H9 (cell line): ENCODE data around the gene ABI3. TPM values are rescaled to one million over a fixed set of nuclear protein-coding genes. Genes with fewer than 3 reads are reported as not detected.
A peak's percentile ranks its signal among the peaks of the same experiment; 100 is the strongest.

Source experiments
- DNase-seq: peaks from one replicate; pipeline ENCODE4 v3.0.0-alpha.2; 2017
- H2AFZ ChIP-seq: one replicate; pipeline ENCODE4 v1.6.1; 2013; ENCODE audit warnings: mild to moderate bottlenecking, low read length, control low read depth, moderate library complexity
- H2AK5ac ChIP-seq: 2 replicates; pipeline ENCODE4 v1.6.1; 2013; ENCODE audit warnings: low read length, control low read depth, mixed read lengths; ENCODE audit not compliant: insufficient read length
- H2BK120ac ChIP-seq: one replicate; pipeline ENCODE4 v1.6.1; 2013; ENCODE audit warnings: low read depth, mild to moderate bottlenecking, low read length, control low read depth, inconsistent platforms; ENCODE audit not compliant: poor library complexity, severe bottlenecking
- H2BK12ac ChIP-seq: 2 replicates; pipeline ENCODE4 v1.6.1; 2013; ENCODE audit warnings: low read length, control low read depth, mixed read lengths, low read depth; ENCODE audit not compliant: insufficient read length
- H2BK15ac ChIP-seq: 2 replicates; pipeline ENCODE4 v1.6.1; 2013; ENCODE audit warnings: low read depth, low read length, control low read depth
- H2BK20ac ChIP-seq: one replicate; pipeline ENCODE4 v1.6.1; 2013; ENCODE audit warnings: low read depth, mild to moderate bottlenecking, low read length, control low read depth, inconsistent platforms; ENCODE audit not compliant: poor library complexity, severe bottlenecking
- H2BK5ac ChIP-seq: 2 replicates; pipeline ENCODE4 v1.6.1; 2013; ENCODE audit warnings: low read length, control low read depth, mixed read lengths; ENCODE audit not compliant: insufficient read length
- H3K14ac ChIP-seq: 2 replicates; pipeline ENCODE4 v1.6.1; 2013; ENCODE audit warnings: low read length, control low read depth; ENCODE audit not compliant: insufficient read depth
- H3K18ac ChIP-seq: 2 replicates; pipeline ENCODE4 v1.6.1; 2013; ENCODE audit warnings: low read depth, mild to moderate bottlenecking, mixed read lengths, low read length, control low read depth; ENCODE audit not compliant: insufficient read length
- H3K23ac ChIP-seq: 2 replicates; pipeline ENCODE4 v1.6.1; 2013; ENCODE audit warnings: low read length, control low read depth, mixed read lengths, low read depth; ENCODE audit not compliant: insufficient read length
- H3K23me2 ChIP-seq: 2 replicates; pipeline ENCODE4 v1.6.1; 2013; ENCODE audit warnings: low read depth, mild to moderate bottlenecking, mixed read lengths, low read length, control low read depth; ENCODE audit not compliant: insufficient read length, poor library complexity, severe bottlenecking
- H3K27ac ChIP-seq: 2 replicates; pipeline ENCODE4 v1.5.1; 2013; ENCODE audit warnings: low read length, control low read depth, mixed read lengths, low read depth; ENCODE audit not compliant: insufficient read length
- H3K27me3 ChIP-seq: 2 replicates; pipeline ENCODE4 v1.6.1; 2013; ENCODE audit warnings: low read length, control low read depth, inconsistent platforms; ENCODE audit not compliant: insufficient read depth
- H3K4ac ChIP-seq: 2 replicates; pipeline ENCODE4 v1.6.1; 2013; ENCODE audit warnings: low read depth, mild to moderate bottlenecking, control low read depth, inconsistent platforms, low read length, moderate library complexity
- H3K4me1 ChIP-seq: 2 replicates; pipeline ENCODE4 v1.6.1; 2013; ENCODE audit warnings: low read length, control low read depth, inconsistent platforms; ENCODE audit not compliant: insufficient read depth
- H3K4me2 ChIP-seq: 2 replicates; pipeline ENCODE4 v1.6.1; 2013; ENCODE audit warnings: low read length, control low read depth, mixed read lengths; ENCODE audit not compliant: insufficient read length, insufficient read depth
- H3K56ac ChIP-seq: 2 replicates; pipeline ENCODE4 v1.6.1; 2013; ENCODE audit warnings: low read depth, mild to moderate bottlenecking, mixed read lengths, low read length, control low read depth; ENCODE audit not compliant: insufficient read length
- H3K79me1 ChIP-seq: 2 replicates; pipeline ENCODE4 v1.6.1; 2013; ENCODE audit warnings: low read depth, mild to moderate bottlenecking, moderate library complexity, low read length, control low read depth, inconsistent platforms; ENCODE audit not compliant: insufficient read depth, poor library complexity, severe bottlenecking
- H3K79me2 ChIP-seq: 2 replicates; pipeline ENCODE4 v1.6.1; 2013; ENCODE audit warnings: low read length, control low read depth, inconsistent platforms; ENCODE audit not compliant: insufficient read depth
- H3K9ac ChIP-seq: 2 replicates; pipeline ENCODE4 v1.6.1; 2013; ENCODE audit warnings: low read length, control low read depth, mixed read lengths; ENCODE audit not compliant: insufficient read length; ENCODE audit errors: extremely low read depth
- H3K9me3 ChIP-seq: one replicate; pipeline ENCODE4 v1.6.1; 2013; ENCODE audit warnings: low read depth, low read length, inconsistent platforms; ENCODE audit not compliant: control insufficient read depth
- H3T11ph ChIP-seq: one replicate; pipeline ENCODE4 v1.6.1; 2013; ENCODE audit warnings: mild to moderate bottlenecking, low read length, control low read depth, inconsistent platforms
- H4K20me1 ChIP-seq: one replicate; pipeline ENCODE4 v1.6.1; 2013; ENCODE audit not compliant: control insufficient read depth, insufficient read length, insufficient read depth
- H4K5ac ChIP-seq: 2 replicates; pipeline ENCODE4 v1.6.1; 2013; ENCODE audit warnings: low read depth, mild to moderate bottlenecking, mixed read lengths, low read length, control low read depth; ENCODE audit not compliant: insufficient read length
- H4K8ac ChIP-seq: replicated peaks from 2 replicates; pipeline ENCODE4 v1.6.1; 2013; ENCODE audit warnings: low read length, control low read depth, mixed read lengths, low read depth; ENCODE audit not compliant: insufficient read length
- H4K91ac ChIP-seq: 2 replicates; pipeline ENCODE4 v1.6.1; 2013; ENCODE audit warnings: low read depth, mild to moderate bottlenecking, moderate library complexity, mixed read lengths, low read length, control low read depth; ENCODE audit not compliant: insufficient read length
- H3K27ac Mint-ChIP-seq, 3 experiments: 2 replicates in 2 of 3; 3 replicates in 1 of 3; pipeline ENCODE4 v1.8.0; 2020 to 2021; ENCODE audit warnings: mixed read lengths in 3 of 3, mild to moderate bottlenecking in 1 of 3, moderate library complexity in 1 of 3
- H3K27me3 Mint-ChIP-seq: 2 replicates; pipeline ENCODE4 v1.8.0; 2021; ENCODE audit warnings: low read depth, mild to moderate bottlenecking, moderate library complexity, mixed read lengths
- H3K36me3 Mint-ChIP-seq, 3 experiments: 2 replicates in 2 of 3; 3 replicates in 1 of 3; pipeline ENCODE4 v1.8.0; 2020 to 2021; ENCODE audit warnings: low read depth in 3 of 3, mixed read lengths in 3 of 3; ENCODE audit not compliant: insufficient read depth in 1 of 3
- H3K4me1 Mint-ChIP-seq, 2 experiments: 2 replicates each; pipeline ENCODE4 v1.8.0; 2020; ENCODE audit warnings: mixed read lengths in 2 of 2
- H3K4me3 Mint-ChIP-seq, 2 experiments: 2 replicates in 1 of 2; 3 replicates in 1 of 2; pipeline ENCODE4 v1.8.0; 2020 to 2021; ENCODE audit warnings: mild to moderate bottlenecking in 2 of 2, mixed read lengths in 2 of 2, moderate library complexity in 1 of 2
- H3K9me3 Mint-ChIP-seq, 2 experiments: 2 replicates in 1 of 2; 3 replicates in 1 of 2; pipeline ENCODE4 v1.8.0; 2020; ENCODE audit warnings: mild to moderate bottlenecking in 2 of 2, mixed read lengths in 2 of 2, moderate library complexity in 1 of 2
- WGBS: extraction: QIAGEN DNeasy Blood & Tissue Kit; methylation state at CpG from one replicate; pipeline ENCODE4 v1.1.7; 2013; ENCODE audit warnings: missing lambda C conversion rate, low lambda C conversion rate, mixed read lengths; ENCODE audit not compliant: insufficient read length; ENCODE audit errors: extremely low coverage; 5-methylcytosine and 5-hydroxymethylcytosine counted together
- total RNA-seq: library from RNA; stranded (reverse); gene quantifications from 2 replicates; pipeline ENCODE4 v1.2.1, GENCODE V29; 2021
- TF ChIP-seq, protein P1 (sequence below): fragments of 200-600 bp; sonication (generic); conservative IDR thresholded peaks from 3 replicates; pipeline ENCODE4 v1.8.0; 2021; ENCODE audit warnings: antibody characterized with exemption, mild to moderate bottlenecking

ABI3 gene
- total RNA-seq, 1 experiment from 2014 or later, result 2.1 TPM

DNA sequence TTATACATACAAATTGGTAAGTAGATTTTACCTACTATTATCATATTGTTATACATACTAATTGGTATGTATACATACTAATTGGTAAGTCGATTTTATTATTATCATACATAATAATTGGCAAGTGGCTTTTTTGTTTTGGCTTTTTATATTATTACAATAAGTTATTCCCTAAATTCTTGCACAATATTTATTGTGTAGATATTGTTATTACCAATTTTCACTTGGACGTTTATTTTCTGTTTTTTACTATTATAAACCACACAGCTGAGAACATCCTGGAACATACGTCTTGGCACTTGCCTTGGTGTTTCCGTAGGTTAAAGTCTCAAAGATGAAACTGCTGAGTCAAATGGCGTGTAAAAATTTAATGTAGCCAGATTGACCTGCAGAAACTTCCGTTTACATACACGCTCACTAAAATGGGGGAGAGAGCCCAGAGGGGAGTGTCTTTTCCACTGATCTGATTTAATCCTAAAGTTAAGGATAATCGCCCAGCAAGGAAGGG is 19.0 kb upstream of the ABI3 start:
- no peak overlapping the region for H3K27ac ChIP-seq
- H4K91ac ChIP-seq, result no peak overlapping the region
- peak overlapping the region; percentile 85 for H3K9ac ChIP-seq
- no peaks in the 10 kb centered on the region for H3K27me3 ChIP-seq
- H3K23me2 ChIP-seq, result peaks cover 6% of the 10 kb centered on the region
- H3K4me1 ChIP-seq, result no peaks in the 10 kb centered on the region; the same call in 1 of the 2 replicates
- Mint-ChIP-seq H3K36me3 (no peaks in the 10 kb centered on the region; a peak in 1 of 7 replicates), H3K4me1 (peaks cover 8 to 10% of the 10 kb centered on the region in 2 experiments), H3K27ac (peak overlapping the region; percentile 92 to 98 (median 94); a peak in 6 of 7 replicates), H3K27me3 (peaks cover 2% of the 10 kb centered on the region), H3K9me3 (peaks cover 0 to under 1% of the 10 kb centered on the region in 2 experiments; a peak in 1 of 5 replicates), H3K4me3 (peak overlapping the region; percentile 91 to 92)
- no peaks in the 10 kb centered on the region for H3K79me1 ChIP-seq
- WGBS, result no CpG with 5 or more reads among the region's 8 CpGs
- H3K4ac ChIP-seq, result no peak overlapping the region
- no peak overlapping the region for H3K23ac ChIP-seq
- peak overlapping the region; percentile 44 for H4K5ac ChIP-seq
- no peaks in the 10 kb centered on the region for H3K9me3 ChIP-seq
- no peak overlapping the region for H2BK20ac ChIP-seq
- no peak overlapping the region for H2AK5ac ChIP-seq
- H2BK15ac ChIP-seq, result no peak overlapping the region
- no peak overlapping the region for H4K8ac ChIP-seq
- H3K14ac ChIP-seq, result peak overlapping the region; percentile 97
- H3K4me2 ChIP-seq, result peak overlapping the region; percentile 95
- no peak overlapping the region for H2BK5ac ChIP-seq
- peak overlapping the region; percentile 48 for H2AFZ ChIP-seq
- H3T11ph ChIP-seq, result no peak overlapping the region
- no peaks in the 10 kb centered on the region for H3K79me2 ChIP-seq
- TF ChIP-seq, protein P1, sequence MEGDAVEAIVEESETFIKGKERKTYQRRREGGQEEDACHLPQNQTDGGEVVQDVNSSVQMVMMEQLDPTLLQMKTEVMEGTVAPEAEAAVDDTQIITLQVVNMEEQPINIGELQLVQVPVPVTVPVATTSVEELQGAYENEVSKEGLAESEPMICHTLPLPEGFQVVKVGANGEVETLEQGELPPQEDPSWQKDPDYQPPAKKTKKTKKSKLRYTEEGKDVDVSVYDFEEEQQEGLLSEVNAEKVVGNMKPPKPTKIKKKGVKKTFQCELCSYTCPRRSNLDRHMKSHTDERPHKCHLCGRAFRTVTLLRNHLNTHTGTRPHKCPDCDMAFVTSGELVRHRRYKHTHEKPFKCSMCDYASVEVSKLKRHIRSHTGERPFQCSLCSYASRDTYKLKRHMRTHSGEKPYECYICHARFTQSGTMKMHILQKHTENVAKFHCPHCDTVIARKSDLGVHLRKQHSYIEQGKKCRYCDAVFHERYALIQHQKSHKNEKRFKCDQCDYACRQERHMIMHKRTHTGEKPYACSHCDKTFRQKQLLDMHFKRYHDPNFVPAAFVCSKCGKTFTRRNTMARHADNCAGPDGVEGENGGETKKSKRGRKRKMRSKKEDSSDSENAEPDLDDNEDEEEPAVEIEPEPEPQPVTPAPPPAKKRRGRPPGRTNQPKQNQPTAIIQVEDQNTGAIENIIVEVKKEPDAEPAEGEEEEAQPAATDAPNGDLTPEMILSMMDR, result no peak
- no peak overlapping the region for H2BK12ac ChIP-seq
- DNase-seq, result no peak
- H2BK120ac ChIP-seq, result no peak overlapping the region
- no peak overlapping the region for H3K18ac ChIP-seq
- no peaks in the 10 kb centered on the region for H4K20me1 ChIP-seq
- H3K56ac ChIP-seq, result no peak overlapping the region
